ENCODE measurements around the gene KCNQ5. TPM values are rescaled to one million over a fixed set of nuclear protein-coding genes. Genes with fewer than 3 reads are reported as not detected.

KCNQ5 gene
- total and polyA plus RNA-seq, 10 of the 15 experiments (the other 5 are each of a cell fraction or from before 2014, with no cell fraction given), result 0.60 to 16.2 (median 3.2) TPM

GRCh38 chr6:72622094-72622940 is 453 bp downstream of the KCNQ5 start (continued):
- TF ChIP-seq ZNF207 (IDR thresholded peaks at IDR 0.05; ENCODE audit: borderline replicate concordance) (no peak), E2F8 (IDR thresholded peaks at IDR 0.05; ENCODE audit: low read depth, partially characterized antibody) (no peak), PAX8 (IDR thresholded peaks at IDR 0.05) (no peak), MXI1 (IDR thresholded peaks at IDR 0.05; ENCODE audit: low read depth, low read length) (peak; percentile 86), SKIL (IDR thresholded peaks at IDR 0.05; ENCODE audit: low read depth, poor library complexity, severe bottlenecking) (no peak), TCF7 (IDR thresholded peaks at IDR 0.05; ENCODE audit: borderline replicate concordance) (no peak), MEF2A (IDR thresholded peaks at IDR 0.05; ENCODE audit: insufficient read depth, low read depth, low read length) (no peak), TCF12 (IDR thresholded peaks at IDR 0.05; ENCODE audit: low read depth, low read length) (no peak), ATF2 (IDR thresholded peaks at IDR 0.05; ENCODE audit: low read length) (no peak), JUNB (IDR thresholded peaks at IDR 0.05) (no peak), IKZF2 (IDR thresholded peaks at IDR 0.05) (no peak), HCFC1 (IDR thresholded peaks at IDR 0.05; ENCODE audit: low read length) (no peak), NKRF (conservative IDR thresholded peaks at IDR 0.05) (peak; percentile 66), RUNX3 (IDR thresholded peaks at IDR 0.05; ENCODE audit: low read length) (no peak), SIN3A (IDR thresholded peaks at IDR 0.05; ENCODE audit: low read depth, low read length) (no peak), DPF2 (IDR thresholded peaks at IDR 0.05) (peak; percentile 65), POLR2AphosphoS5 (IDR thresholded peaks at IDR 0.05; ENCODE audit: low read length) (no peak), KDM1A (IDR thresholded peaks at IDR 0.05; ENCODE audit: borderline replicate concordance) (no peak), RAD51 (IDR thresholded peaks at IDR 0.05) (no peak), FOXM1 (IDR thresholded peaks at IDR 0.05; ENCODE audit: low read depth, low read length) (no peak), POU2F2 (IDR thresholded peaks at IDR 0.05; ENCODE audit: borderline replicate concordance, low read depth, low read length) (no peak), PKNOX1 (IDR thresholded peaks at IDR 0.05) (no peak), TARDBP (IDR thresholded peaks at IDR 0.05; ENCODE audit: borderline replicate concordance) (no peak)

Measured in GM12878 (cell line).